OCI-LY7 (cell line): ENCODE results near the gene NSUN2. TPM values are rescaled to one million over a fixed set of nuclear protein-coding genes. Genes with fewer than 3 reads are reported as not detected.

Experiments used
- BruUV-seq: library from RNA; stranded (reverse); fragments of 400-500 nt; replicated peaks from 2 replicates; lab custom pipeline; 2021; lab: Mats Ljungman, UMichigan
- CTCF ChIA-PET: fragments of 300-600 bp; sonication (Branson Sonifier 250); formaldehyde crosslinking; loops from one replicate; lab custom pipeline; 2022; ENCODE audit warnings: antibody characterized with exemption; ENCODE audit not compliant: unreplicated experiment; lab: Charles Lee
- POLR2A ChIA-PET: fragments of 300-600 bp; sonication (Branson Sonifier 250); formaldehyde crosslinking; loops from one replicate; lab custom pipeline; 2022; ENCODE audit warnings: antibody characterized with exemption; lab: Charles Lee
- DNase-seq: peaks from one replicate; pipeline ENCODE4 v3.0.0-alpha.2; 2015; ENCODE audit warnings: low spot score
- H2AFZ ChIP-seq: fragments of 200-600 bp; sonication (generic), shearing (Covaris generic); 2 replicates; pipeline ENCODE4 v1.6.1; 2014; ENCODE audit warnings: mild to moderate bottlenecking, antibody characterized with exemption, low read length, moderate library complexity
- H3K27ac ChIP-seq: fragments of 200-600 bp; sonication (generic); 2 replicates; pipeline ENCODE4 v1.5.1; 2014; ENCODE audit warnings: mixed run types, low read depth, mild to moderate bottlenecking, moderate library complexity, low read length, inconsistent platforms; ENCODE audit not compliant: poor library complexity, severe bottlenecking
- H3K36me3 ChIP-seq: fragments of 200-600 bp; sonication (generic); 2 replicates; pipeline ENCODE4 v1.6.1; 2014; ENCODE audit warnings: mild to moderate bottlenecking, antibody characterized with exemption, low read length, moderate library complexity, mixed read lengths; ENCODE audit not compliant: insufficient read depth
- H3K4me1 ChIP-seq: fragments of 200-600 bp; sonication (generic); 2 replicates; pipeline ENCODE4 v1.5.1; 2014; ENCODE audit warnings: mild to moderate bottlenecking, low read length; ENCODE audit not compliant: insufficient read depth, poor library complexity, severe bottlenecking
- H3K4me2 ChIP-seq: fragments of 200-600 bp; sonication (generic); 2 replicates; pipeline ENCODE4 v1.6.1; 2014; ENCODE audit warnings: mild to moderate bottlenecking, low read length
- H3K4me3 ChIP-seq: fragments of 200-600 bp; sonication (generic); 2 replicates; pipeline ENCODE4 v1.5.1; 2014; ENCODE audit warnings: mild to moderate bottlenecking, low read depth, low read length; ENCODE audit not compliant: poor library complexity, severe bottlenecking
- H3K79me2 ChIP-seq: fragments of 200-600 bp; sonication (generic); 2 replicates; pipeline ENCODE4 v1.6.1; 2016; ENCODE audit warnings: low read depth, mild to moderate bottlenecking, low read length, moderate library complexity, mixed read lengths; ENCODE audit not compliant: insufficient read depth
- H3K9me2 ChIP-seq: fragments of 200-600 bp; sonication (generic); 2 replicates; pipeline ENCODE4 v1.6.1; 2016; ENCODE audit warnings: mild to moderate bottlenecking, low read length, mixed read lengths; ENCODE audit not compliant: insufficient read depth
- H3K9me3 ChIP-seq: fragments of 200-600 bp; sonication (generic); 2 replicates; pipeline ENCODE4 v1.6.1; 2014; ENCODE audit warnings: mild to moderate bottlenecking, mixed run types, low read length, mixed read lengths
- H4K20me1 ChIP-seq: fragments of 200-600 bp; sonication (generic); 2 replicates; pipeline ENCODE4 v1.6.1; 2014; ENCODE audit warnings: mild to moderate bottlenecking, antibody characterized with exemption, low read length, moderate library complexity, mixed read lengths; ENCODE audit not compliant: insufficient read depth
- EZH2phosphoT487 ChIP-seq: fragments of 200-600 bp; sonication (generic); IDR thresholded peaks from 2 replicates; pipeline ENCODE4 v1.6.1; 2018; ENCODE audit warnings: low read depth, borderline replicate concordance, mild to moderate bottlenecking, mixed run types, antibody characterized with exemption, low read length, moderate library complexity, mixed read lengths
- intact Hi-C: fragments of 100-400 bp; cut with micrococcal nuclease; formaldehyde crosslinking; loops from one replicate; pipeline ENCODE4 v1.10.0; 2022; ENCODE audit not compliant: unreplicated experiment
- total RNA-seq, 2 experiments: library from RNA; depleted of rRNA in 1 of 2; stranded (reverse); fragments of >200 nt in 1 of 2; shearing (Covaris generic) in 1 of 2; gene quantifications; 2 replicates each; pipeline ENCODE4 v1.2.3, GENCODE V29; 2014 to 2022
- TF ChIP-seq, protein P1 (sequence below): fragments of 200-600 bp; sonication (generic); conservative IDR thresholded peaks from 2 replicates; pipeline ENCODE4 v1.5.1; 2014; ENCODE audit warnings: mild to moderate bottlenecking, antibody characterized with exemption, low read length, moderate library complexity, mixed read lengths

NSUN2 gene
- total RNA-seq, 2 experiments from 2014 or later: 88.9 to 139 TPM

DNA sequence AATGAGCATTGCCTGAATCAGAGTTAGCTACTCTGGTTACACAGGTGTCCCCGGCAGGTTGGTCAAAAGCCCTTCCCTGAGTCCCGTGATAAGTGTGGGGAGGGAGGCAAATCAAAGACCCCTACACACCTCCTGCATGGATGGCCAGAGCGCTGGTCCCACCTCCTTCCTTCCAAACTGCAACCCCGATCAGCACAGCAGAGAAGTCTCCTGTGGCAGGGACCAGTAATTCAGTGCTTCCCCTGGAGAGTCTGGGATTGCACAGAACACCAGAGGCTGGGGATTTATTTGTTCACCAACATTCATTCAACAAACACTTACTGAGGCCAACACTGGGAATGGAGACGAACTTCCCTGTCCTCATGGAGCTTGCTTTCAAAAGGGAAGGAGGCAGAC, 46.2 kb downstream of the NSUN2 start:
- Histone ChIP-seq H2AFZ (no peak overlapping the region), H3K27ac (no peak overlapping the region), H3K9me3 (no peaks in the 10 kb centered on the region), H3K79me2 (no peaks in the 10 kb centered on the region), H3K4me2 (no peak overlapping the region), H3K9me2 (no peaks in the 10 kb centered on the region), H4K20me1 (no peaks in the 10 kb centered on the region), H3K4me3 (no peak overlapping the region), H3K36me3 (no peaks in the 10 kb centered on the region), H3K4me1 (no peaks in the 10 kb centered on the region)
- DNase-seq: no peak
- POLR2A ChIA-PET: interaction anchor here (0.6 kb wide), 1 partner anchor 181 kb away, joined by 8 read pairs; no protein-coding TSS in a partner anchor
- intact Hi-C loops: no loop called here
- no TSS peak for BruUV-seq
- TF ChIP-seq, protein P1, sequence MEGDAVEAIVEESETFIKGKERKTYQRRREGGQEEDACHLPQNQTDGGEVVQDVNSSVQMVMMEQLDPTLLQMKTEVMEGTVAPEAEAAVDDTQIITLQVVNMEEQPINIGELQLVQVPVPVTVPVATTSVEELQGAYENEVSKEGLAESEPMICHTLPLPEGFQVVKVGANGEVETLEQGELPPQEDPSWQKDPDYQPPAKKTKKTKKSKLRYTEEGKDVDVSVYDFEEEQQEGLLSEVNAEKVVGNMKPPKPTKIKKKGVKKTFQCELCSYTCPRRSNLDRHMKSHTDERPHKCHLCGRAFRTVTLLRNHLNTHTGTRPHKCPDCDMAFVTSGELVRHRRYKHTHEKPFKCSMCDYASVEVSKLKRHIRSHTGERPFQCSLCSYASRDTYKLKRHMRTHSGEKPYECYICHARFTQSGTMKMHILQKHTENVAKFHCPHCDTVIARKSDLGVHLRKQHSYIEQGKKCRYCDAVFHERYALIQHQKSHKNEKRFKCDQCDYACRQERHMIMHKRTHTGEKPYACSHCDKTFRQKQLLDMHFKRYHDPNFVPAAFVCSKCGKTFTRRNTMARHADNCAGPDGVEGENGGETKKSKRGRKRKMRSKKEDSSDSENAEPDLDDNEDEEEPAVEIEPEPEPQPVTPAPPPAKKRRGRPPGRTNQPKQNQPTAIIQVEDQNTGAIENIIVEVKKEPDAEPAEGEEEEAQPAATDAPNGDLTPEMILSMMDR: no peak
- TF ChIP-seq EZH2phosphoT487: no peak
- CTCF ChIA-PET: no interaction called here

GRCh38 chr5:6585939-6586646, 46.8 kb downstream of the NSUN2 start:
- DNase-seq: no peak
- no peak overlapping the region for H2AFZ ChIP-seq
- POLR2A ChIA-PET: interaction anchor here (0.6 kb wide), 1 partner anchor 181 kb away, joined by 8 read pairs; no protein-coding TSS in a partner anchor
- CTCF ChIA-PET: no interaction called here
- TF ChIP-seq EZH2phosphoT487: no peak
- TF ChIP-seq, protein P1: no peak
- H3K27ac ChIP-seq: no peak overlapping the region
- BruUV-seq: no TSS peak
- H3K4me3 ChIP-seq: no peak overlapping the region
- H3K4me2 ChIP-seq: no peak overlapping the region
- no peaks in the 10 kb centered on the region for H4K20me1 ChIP-seq
- H3K36me3 ChIP-seq: no peaks in the 10 kb centered on the region
- H3K4me1 ChIP-seq: no peaks in the 10 kb centered on the region
- intact Hi-C loops: no loop called here
- no peaks in the 10 kb centered on the region for H3K9me3 ChIP-seq
- no peaks in the 10 kb centered on the region for H3K79me2 ChIP-seq
- no peaks in the 10 kb centered on the region for H3K9me2 ChIP-seq

DNA sequence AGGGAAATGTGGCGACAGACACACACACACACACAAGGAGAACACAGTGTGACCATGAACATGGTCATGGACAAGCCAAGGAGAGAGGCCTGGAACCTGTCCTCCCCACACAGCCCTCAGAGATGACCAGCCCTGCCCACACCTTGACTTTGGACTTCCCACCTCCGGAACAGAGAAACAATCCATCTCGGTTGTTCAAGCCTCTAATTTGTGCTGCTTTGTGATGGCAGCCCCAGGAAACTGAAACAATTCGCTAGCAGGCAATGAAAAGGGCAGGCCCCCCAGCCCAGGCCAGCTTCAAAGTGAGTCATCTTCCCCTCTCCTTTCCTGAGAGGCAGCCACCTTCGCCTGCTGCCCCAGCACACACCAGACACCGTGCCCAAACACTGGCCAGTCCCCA, 47.7 kb downstream of the NSUN2 start:
- DNase-seq: no peak
- ChIA-PET POLR2A (no interaction called here), CTCF (interaction anchor here (0.6 kb wide), 1 partner anchor 20 kb away, joined by 3 read pairs; no protein-coding TSS in a partner anchor)
- TF ChIP-seq EZH2phosphoT487: no peak
- Histone ChIP-seq H2AFZ (no peak overlapping the region), H3K36me3 (no peaks in the 10 kb centered on the region), H3K79me2 (no peaks in the 10 kb centered on the region), H3K9me2 (no peaks in the 10 kb centered on the region), H3K4me2 (no peak overlapping the region), H3K27ac (no peak overlapping the region), H4K20me1 (no peaks in the 10 kb centered on the region), H3K4me3 (no peak overlapping the region), H3K9me3 (no peaks in the 10 kb centered on the region), H3K4me1 (no peaks in the 10 kb centered on the region)
- intact Hi-C loops: no loop called here
- BruUV-seq: no TSS peak
